ENCODE data around the gene COP1.

Gene COP1

GRCh38 chr1:176201568-176201967 lies 5.5 kb downstream of the COP1 start:
- FAIRE-seq (no peak), DNase-seq (ENCODE audit: low spot score) (no peak)

GRCh38 chr1:176199707-176200106 lies 7.4 kb downstream of the COP1 start:
- FAIRE-seq, result no peak

GRCh38 chr1:176198413-176198812 lies 8.7 kb downstream of the COP1 start:
- FAIRE-seq (no peak), DNase-seq (ENCODE audit: low spot score) (no peak)

More at GRCh38 chr1:176199707-176200106, 7.4 kb downstream of the COP1 start:
- DNase-seq (ENCODE audit: low spot score), result no peak

GRCh38 chr1:176196728-176197127 lies 10.4 kb downstream of the COP1 start:
- FAIRE-seq, result no peak

GRCh38 chr1:176195547-176195946 lies 11.5 kb downstream of the COP1 start:
- FAIRE-seq, result no peak
- DNase-seq (ENCODE audit: low spot score), result no peak

More at GRCh38 chr1:176196728-176197127, 10.4 kb downstream of the COP1 start:
- no peak for DNase-seq (ENCODE audit: low spot score)

- DNase-seq (ENCODE audit: low spot score), result no peak
- FAIRE-seq, result no peak
These were observed 13.4 kb downstream of the COP1 start for GRCh38 chr1:176193663-176194062.

- DNase-seq (ENCODE audit: low spot score) (no peak), FAIRE-seq (no peak)
These were observed 14.1 kb downstream of the COP1 start for GRCh38 chr1:176193023-176193422.

- DNase-seq (ENCODE audit: low spot score) (no peak), FAIRE-seq (no peak)
These were observed 18.5 kb downstream of the COP1 start for GRCh38 chr1:176188604-176189003.

- FAIRE-seq (no peak), DNase-seq (ENCODE audit: low spot score) (no peak)
These were observed 20.1 kb downstream of the COP1 start for GRCh38 chr1:176187001-176187400.

- DNase-seq (ENCODE audit: low spot score) (no peak), FAIRE-seq (no peak)
These were observed 23.5 kb downstream of the COP1 start for GRCh38 chr1:176183618-176184017.

- no peak for FAIRE-seq
These were observed 28.8 kb downstream of the COP1 start for GRCh38 chr1:176178316-176178715.

GRCh38 chr1:176177764-176178163 lies 29.3 kb downstream of the COP1 start:
- no peak for FAIRE-seq

More at GRCh38 chr1:176178316-176178715, 28.8 kb downstream of the COP1 start:
- no peak for DNase-seq (ENCODE audit: low spot score)

GRCh38 chr1:176174108-176174507 lies 33.0 kb downstream of the COP1 start:
- DNase-seq (ENCODE audit: low spot score) (peak; percentile 17), FAIRE-seq (no peak)

More at GRCh38 chr1:176177764-176178163, 29.3 kb downstream of the COP1 start:
- DNase-seq (ENCODE audit: low spot score), result no peak

GRCh38 chr1:176172215-176172614 lies 34.9 kb downstream of the COP1 start:
- DNase-seq (ENCODE audit: low spot score), result no peak
- FAIRE-seq, result no peak

GRCh38 chr1:176167210-176167609 lies 39.9 kb downstream of the COP1 start:
- FAIRE-seq (no peak), DNase-seq (ENCODE audit: low spot score) (no peak)

- DNase-seq (ENCODE audit: low spot score), result no peak
- no peak for FAIRE-seq
These were observed 41.5 kb downstream of the COP1 start for GRCh38 chr1:176165573-176165972.

GRCh38 chr1:176164014-176164678 lies 42.9 kb downstream of the COP1 start:
- DNase-seq (ENCODE audit: low spot score) (no peak), FAIRE-seq (no peak)

- DNase-seq (ENCODE audit: low spot score) (no peak), FAIRE-seq (no peak)
These were observed 47.1 kb downstream of the COP1 start for GRCh38 chr1:176159993-176160392.

GRCh38 chr1:176157995-176158394 lies 49.1 kb downstream of the COP1 start:
- DNase-seq (ENCODE audit: low spot score) (no peak), FAIRE-seq (no peak)

GRCh38 chr1:176149939-176150807 lies 56.9 kb downstream of the COP1 start:
- DNase-seq (ENCODE audit: low spot score) (no peak), FAIRE-seq (no peak)

- DNase-seq (ENCODE audit: low spot score) (no peak), FAIRE-seq (no peak)
These were observed 62.6 kb downstream of the COP1 start for GRCh38 chr1:176144526-176144925.

GRCh38 chr1:176142973-176143372 lies 64.1 kb downstream of the COP1 start:
- no peak for DNase-seq (ENCODE audit: low spot score)
- FAIRE-seq, result no peak

- FAIRE-seq, result no peak
- DNase-seq (ENCODE audit: low spot score), result no peak
These were observed 65.6 kb downstream of the COP1 start for GRCh38 chr1:176141449-176141848.

Data from urothelium cell line (cell line).